Cortex of kidney (tissue), 1 donor: ENCODE results near the gene CEP164.

Source experiments
- DNase-seq: peaks from one replicate; lab custom pipeline; 2025; lab: John Stamatoyannopoulos, UW

Gene CEP164

DNA sequence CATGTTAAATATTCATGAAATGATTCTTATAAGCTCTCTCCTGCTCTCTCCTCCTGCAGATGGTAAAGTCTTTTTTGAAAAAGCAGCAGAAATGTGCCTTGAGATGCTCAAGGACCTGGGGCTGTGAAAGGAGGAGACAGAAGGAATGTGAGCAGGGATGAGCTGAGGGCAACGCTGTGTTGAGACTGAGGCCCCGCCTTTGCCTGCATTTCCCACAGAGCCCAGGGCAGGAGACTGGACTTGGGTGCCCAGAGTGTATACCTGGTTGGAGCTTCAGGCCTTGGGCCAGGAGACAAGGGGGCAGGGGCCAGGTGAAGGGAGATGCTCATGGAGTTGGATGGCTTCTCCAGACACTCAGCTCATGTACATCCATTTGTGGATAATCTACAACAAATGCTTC is 39.2 kb downstream of the CEP164 start:
- DNase-seq = no peak

DNA sequence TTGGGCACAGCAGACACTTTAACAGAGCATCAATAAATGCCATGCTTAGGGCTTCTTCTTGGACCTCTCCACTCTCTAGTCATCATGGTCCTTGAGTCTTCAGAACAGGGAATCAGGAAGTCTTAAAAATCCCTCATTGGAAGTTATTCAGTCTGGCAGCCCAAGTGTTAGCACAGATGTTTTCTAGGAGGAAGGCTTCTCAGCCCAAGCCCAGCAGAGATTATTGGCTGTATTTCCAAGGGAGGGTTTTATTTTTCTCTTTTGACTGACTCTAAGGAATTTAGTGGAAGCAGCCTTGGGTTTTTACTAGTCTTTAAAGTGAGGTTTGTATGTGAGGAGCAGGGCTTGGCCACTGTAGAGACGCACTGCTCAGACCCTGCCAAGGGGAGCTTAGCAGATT is 41.9 kb downstream of the CEP164 start:
- no peak for DNase-seq

DNA sequence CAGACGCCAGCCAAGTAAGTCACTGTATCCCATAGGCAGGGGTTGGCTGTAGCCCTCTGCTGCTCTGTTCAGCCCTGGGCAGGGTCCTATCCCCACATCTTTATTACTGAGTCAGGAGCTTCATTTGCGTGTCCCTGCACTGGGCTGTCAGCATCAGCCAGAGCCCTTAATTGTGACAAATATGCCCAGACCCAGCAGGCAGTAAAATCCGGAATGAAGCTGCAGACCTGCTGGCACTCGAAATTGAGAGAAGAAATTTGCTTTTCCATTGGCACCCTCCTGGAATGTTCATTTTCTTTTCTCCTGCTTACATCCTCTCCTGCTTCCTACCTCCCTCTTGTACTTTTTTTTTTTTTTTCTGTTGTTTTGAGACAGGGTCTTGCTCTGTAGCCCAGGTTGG is 43.8 kb downstream of the CEP164 start:
- DNase-seq = no peak

DNA sequence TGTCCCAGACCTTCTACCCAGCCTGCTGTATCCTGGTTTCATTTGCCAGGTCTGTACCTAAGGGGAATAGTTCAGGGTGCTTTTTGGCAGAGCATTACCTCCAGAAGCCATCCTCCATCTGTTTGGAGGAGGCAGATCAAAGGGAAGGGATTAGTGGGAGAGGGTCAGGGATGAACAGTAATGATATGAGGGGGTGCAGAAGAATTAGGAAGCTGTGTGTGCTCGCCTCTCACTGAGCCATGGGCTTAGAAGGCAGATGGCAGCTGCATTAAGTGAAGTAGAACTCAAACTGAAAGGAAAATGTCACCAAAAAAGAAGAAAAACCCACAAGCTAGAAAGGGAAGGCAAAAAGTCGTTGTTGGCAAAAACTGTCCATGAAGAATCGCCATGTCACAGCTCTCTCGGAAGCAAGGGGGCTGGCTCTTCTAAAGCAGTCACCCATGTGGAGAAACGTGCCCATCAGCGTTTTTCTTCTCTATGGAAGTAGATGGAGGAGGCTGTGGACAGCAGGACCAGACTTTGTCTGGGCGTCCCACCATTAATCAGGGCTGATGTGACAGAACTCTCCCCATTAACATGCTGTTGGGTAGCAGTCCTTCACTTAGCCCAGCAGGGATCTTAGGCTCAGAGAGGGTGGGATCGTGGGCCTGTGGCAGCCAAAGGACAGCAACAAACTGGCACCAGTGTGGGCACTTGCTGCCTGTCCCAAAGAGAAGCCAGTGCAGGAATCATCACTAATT is 46.8 kb downstream of the CEP164 start:
- no peak for DNase-seq

DNA sequence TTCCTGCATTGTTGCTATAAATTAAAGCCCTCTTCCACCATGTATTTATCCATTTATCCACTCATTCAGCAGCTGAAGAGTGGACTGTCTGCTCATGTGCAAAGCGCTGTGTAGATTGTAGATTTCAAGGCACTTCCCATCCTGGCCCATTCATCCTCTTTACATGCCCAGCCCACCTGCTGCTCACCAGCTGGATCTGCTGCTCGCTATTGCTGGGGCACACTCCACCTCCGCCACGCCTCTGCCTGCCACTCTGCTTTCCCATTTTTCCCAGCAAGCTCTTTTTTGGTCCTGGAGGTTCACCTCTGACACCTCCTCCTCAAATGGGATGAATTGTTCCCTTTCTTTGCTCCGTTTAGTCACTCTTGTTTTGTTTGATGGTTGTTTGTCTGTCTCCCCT is 48.3 kb downstream of the CEP164 start:
- DNase-seq = no peak

DNA sequence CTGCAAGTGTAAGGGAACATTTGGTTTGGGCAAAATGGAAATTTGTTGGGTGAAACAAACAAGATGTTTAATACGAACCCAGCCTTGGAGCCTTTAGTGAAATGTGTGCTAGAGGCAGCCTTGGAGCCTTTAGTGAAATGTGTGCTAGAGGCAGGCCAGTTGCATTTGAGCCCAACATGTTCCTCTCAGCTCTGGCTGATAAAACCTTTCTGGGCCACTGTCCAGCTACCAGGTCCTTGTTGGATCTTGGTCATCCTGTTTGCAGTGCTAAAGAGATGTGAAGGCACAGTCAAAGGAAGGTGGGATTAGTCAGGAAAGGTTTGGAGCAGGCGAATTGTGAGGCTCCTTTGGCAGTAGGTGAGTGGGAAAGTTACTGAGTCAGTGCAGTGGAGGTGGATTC is 48.9 kb downstream of the CEP164 start:
- no peak for DNase-seq

DNA sequence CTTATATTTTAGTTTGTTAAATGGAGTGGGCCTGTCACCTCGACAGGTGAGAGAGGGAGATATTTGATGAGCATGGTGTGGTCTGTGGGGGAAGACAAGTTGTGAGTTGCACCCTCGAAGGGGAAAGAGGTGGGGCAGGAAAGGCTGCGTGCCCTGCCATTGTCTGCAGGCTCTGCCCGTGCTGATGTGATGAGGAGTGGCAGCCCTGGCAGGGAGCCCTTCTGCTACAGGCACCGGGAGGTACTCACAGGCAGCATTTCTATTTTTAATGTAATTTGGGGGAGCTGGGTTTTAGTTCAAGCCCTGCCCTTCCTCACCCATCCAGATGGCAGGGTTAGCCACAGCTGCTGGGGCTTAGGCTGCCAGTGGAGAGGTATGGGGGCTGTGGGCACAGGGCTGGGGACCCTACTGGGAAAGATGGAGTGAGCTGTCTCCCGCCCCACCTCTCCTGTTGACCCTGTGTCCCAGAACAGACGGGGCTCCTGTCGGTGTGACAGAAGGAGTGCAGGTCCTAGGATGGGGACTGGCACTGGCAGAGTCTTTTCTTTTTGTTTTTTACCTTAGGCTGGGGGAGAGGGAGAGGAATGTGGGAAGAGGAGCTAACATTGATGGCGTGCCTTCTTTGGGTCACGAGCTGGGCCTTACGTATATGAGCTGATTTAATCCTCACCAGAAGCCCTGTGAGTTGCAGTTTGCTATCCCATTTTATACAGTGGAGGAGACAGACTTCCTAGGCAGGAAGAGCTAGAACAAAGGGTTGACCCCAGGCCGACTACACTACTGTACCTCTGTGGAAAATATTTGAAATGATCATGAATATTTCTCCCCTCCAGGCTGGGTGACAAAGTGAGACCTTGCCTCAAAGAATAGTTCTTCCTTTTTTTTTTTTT is 51.6 kb downstream of the CEP164 start:
- no peak for DNase-seq

DNA sequence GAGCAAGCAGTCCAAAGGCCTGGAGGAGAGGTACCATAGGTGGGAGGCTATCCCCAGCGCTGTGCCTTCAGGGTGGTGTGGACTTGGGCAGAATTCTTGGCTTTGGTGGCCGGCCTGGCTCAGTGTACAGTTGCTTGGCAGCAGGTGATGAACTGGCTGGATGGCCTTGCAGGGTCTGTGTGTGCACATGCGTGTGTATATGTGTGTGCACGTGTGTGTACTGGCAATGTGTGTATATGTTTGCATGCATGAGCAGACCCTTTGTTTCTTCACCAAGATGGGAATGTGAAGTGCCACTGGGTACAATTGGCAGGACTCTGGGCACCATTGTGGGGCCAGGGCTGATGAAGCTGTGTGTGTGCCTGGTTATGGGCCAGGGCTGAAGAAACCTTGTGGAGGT is 53.0 kb downstream of the CEP164 start:
- no peak for DNase-seq

DNA sequence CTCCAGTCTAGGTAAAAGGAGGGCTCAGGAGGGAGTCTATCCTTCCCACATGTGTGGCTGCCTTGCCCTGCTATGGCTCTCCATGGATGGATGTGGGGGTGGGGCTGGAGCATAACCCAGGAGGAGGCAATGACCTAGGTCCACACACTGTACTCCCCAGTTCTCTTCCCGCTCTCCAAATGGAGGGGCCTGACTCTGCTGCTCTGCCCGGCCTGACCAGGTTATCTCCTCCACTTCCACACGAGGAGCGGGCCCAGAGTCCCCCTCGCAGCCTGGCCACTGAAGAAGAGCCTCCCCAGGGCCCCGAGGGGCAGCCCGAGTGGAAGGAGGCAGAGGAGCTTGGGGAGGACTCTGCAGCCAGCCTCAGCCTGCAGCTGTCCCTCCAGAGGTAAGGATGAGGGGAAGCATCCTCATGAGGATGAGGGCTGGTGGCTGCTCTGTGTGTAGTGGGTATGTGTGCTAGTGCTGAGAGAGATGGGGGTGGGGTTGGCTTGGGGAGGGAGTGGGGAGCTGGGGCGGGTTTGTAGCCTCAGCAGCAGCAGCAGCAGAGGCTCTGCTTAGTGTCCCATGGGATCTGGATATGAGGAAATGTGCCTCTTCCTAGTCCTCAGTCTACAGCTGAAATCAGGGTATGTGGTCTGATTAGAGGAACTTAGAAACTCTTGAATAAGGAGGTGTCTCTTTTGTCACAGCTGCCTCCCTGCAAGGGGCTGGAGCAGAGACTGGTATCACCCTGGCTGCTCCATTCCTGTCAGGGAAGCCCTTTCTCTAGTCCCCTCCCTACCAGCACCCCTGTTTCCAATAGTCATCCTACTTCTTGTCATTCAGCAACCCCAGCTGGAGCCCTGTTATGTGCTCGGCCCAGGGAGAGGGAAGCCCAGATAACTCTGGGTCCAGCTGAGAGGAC is 54.1 kb downstream of the CEP164 start:
- no peak for DNase-seq

DNA sequence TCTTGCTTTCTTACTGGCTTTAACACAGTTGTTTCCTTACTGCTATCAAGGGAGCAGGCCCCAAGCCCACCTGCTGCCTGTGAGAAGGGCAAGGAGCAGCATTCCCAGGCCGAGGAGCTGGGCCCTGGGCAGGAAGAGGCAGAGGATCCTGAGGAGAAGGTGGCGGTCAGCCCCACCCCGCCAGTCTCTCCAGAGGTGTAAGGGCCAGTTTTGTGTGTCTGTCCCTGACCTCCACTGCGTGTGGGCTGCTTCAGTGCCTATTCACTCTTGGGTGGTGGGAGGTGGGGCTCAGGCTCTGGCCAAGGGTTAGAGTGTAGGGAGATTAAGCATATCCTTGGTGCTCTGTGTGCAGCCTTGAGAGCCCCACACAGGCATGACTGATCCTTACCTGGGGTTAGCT is 55.1 kb downstream of the CEP164 start:
- no peak for DNase-seq

DNA sequence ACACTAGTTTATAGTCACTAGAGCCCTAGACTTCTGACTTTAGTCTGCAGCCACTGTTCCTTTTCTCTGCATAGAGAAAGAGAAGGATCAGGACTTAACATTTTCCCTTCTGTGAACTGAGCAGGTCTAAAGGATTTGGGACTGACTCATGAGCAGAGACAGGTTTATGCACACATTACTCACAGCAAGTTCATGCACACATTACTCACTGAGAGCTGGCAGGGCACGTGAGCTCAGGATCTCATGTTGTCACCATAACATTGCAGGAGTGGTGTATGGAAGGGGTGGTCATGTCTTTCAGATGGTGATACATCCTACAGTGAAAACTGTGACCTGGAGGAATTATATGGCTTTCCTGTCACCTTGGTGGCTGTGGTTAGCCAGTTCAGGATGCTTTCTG is 56.4 kb downstream of the CEP164 start:
- no peak for DNase-seq

DNA sequence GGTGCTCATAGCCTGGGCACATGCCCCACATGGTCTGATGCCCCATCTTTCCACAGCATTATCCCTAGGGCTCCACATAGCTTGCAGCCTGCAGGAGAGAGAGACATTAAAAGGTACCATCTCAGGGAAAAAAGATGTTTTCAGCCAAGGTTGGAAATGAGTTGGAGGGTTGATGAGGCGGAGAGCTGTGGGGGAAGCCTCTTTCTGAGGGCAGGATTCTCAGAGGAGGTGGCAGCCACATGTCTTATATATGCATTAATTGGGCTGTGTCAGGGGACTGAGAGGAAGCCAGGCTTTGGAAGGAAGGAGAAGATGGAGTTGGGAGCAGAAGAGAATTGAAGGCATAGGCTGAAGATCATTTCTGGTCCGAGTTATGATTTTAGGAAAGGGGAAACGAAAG is 57.8 kb downstream of the CEP164 start:
- DNase-seq = no peak

DNA sequence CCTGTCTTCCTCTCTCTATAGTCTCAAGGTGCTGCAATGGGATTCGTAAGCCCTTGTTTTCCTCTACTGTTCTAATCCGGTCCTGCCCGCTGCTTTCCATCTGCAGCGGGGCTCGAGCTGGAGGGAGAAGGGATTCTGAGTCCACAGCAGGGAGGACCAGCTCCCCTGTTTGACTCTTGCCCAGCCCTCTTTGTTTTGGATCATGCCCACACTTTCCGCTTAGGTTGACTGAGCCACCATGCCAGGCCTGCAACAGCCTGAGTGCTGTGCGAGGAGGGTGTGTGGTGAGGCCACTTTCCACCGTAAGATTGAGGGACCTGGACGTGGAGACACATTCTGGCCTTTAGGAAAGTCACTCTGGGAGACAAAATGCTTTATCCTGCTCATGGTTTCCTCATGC is 58.3 kb downstream of the CEP164 start:
- DNase-seq = no peak

DNA sequence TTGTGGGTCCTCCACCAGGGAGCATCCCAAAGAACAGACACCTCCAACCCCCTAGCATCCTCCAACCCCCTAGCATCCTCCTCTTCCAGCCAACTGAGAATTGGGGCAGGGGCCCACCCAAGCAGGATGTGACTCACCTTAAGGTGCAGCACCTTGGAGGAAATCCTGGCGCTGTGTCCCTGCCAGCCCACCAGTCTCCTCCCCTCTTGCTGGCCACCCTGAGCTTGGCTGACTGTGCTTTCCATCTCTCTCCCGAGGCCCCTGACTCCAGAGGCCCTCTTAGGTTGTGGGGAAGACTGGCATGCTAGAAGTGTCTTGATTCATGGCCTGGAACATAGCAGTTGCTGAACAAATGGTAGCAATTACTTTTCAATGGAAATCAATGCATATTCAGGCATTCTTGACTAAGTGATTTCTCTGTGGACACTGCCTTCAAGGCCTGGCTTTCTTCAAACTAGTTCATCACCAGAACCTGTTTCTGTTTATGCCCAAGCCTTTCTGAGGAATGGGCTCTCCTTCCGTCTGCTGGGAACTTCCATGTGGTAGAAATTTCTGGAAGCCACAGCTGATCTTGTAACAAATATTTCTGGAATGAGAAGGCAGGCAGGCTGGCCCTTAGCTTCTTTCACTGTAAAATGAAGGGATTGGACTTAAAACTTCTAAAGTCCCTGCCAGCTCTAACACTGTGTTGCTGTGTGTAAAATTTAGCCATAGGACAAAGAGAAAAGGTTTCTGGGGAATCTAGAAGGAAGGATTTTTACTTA is 60.5 kb downstream of the CEP164 start:
- no peak for DNase-seq

DNA sequence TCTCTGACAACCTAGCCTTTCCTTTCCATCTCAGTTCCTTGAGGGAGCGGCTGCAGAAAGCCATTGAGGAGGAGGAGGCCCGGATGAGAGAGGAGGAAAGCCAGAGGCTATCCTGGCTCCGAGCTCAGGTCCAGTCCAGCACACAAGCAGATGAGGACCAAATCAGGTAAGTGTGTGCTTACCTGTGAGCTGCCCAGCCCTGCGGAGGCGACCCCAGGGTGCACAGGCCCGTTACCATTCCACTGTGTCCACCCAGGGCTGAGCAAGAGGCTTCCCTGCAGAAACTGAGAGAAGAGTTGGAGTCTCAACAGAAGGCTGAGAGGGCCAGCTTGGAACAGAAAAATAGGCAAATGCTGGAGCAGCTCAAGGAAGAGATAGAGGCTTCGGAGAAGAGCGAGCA is 63.1 kb downstream of the CEP164 start:
- DNase-seq = no peak

DNA sequence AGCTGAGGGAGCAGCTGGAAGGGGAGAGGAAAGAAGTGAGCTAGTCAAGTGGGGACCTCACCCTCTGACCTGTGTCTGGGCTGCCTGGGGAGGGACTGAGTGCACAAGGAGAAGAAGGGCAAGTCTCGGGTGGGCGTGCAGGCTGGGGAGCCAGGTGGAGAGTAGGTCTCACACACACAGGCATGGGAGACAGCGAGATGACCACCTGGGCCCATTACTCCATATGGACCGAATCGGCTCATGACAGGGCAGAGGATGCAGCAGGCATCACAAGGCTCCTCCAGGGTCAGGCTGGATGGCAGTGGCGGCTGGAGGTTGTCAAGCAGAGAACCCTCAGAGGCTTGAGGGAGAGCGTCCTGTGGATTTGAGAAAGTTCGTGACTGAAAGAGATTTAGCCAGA is 63.5 kb downstream of the CEP164 start:
- no peak for DNase-seq

DNA sequence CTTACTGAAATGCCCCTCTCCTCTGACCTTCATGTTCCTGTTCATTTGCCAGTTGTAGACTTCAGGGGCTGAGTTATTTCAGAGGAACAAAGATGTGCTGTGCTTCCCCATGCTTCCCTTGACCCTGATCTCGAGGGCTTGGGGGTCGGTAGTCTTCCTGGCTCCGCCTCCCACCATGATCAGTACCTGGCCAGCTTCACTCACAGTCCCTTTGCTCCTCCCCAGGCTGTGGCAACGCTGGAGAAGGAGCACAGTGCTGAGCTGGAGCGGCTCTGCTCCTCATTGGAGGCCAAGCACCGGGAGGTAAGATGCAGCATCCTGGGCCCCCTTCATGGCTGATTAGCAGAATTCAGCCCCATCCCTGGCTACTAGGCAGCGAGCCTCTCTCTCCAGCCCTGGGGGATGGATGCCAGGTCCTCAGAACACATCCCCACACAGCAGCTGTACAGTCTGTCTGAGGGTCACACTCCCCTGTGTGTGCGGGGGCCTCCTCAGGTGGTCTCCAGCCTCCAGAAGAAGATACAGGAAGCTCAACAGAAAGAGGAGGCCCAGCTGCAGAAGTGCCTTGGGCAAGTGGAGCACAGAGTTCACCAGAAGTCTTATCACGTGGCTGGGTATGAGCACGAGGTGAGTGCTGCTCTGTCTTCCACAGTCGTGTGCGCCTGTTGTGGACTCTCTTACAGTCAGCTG is 64.5 kb downstream of the CEP164 start:
- no peak for DNase-seq

DNA sequence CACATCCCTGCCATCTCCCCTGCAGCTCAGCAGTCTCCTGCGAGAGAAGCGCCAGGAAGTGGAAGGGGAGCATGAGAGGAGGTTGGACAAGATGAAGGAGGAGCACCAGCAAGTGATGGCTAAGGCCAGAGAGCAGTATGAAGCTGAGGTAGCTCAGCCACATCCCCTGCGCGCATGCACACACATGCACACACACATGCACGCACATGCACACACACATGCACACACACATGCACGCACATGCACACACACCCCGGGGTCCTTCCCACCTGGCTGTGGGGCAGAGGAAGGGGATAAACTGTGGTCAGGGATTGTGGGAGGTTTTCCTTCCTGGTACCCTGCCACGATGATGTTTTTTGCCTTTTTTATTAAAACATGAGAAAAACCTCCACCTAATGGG is 65.3 kb downstream of the CEP164 start:
- DNase-seq = no peak

DNA sequence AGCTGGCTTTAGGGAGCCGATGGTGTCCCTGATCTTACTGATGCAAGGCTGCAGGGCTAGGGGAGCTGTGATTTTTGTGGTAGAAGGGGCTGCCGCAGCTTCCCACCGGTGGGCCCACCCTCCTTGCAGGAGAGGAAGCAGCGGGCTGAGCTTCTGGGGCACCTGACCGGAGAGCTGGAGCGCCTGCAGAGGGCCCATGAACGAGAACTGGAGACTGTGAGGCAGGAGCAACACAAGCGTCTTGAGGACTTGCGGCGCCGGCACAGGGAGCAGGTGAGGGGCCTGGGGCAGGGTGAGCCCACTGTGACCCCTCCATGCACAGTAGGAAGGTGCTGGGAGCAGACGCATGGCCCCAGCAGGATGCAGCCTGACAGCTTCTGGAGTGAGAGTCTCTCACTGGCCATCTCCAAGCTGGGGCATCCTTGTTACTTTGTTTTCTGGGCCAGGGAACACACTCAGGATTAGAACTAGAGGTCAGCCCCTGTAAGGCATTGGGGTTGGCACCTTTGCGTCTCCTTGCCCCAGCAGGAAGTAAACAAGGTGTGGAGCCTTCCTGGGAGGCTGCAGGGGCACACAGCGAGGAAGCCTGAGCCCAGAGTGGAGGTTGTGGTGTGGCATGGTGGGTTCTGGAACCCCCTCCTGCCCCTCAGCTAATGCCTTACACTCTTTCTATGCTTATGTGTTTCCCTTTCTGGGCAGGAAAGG is 66.7 kb downstream of the CEP164 start:
- DNase-seq = no peak

DNA sequence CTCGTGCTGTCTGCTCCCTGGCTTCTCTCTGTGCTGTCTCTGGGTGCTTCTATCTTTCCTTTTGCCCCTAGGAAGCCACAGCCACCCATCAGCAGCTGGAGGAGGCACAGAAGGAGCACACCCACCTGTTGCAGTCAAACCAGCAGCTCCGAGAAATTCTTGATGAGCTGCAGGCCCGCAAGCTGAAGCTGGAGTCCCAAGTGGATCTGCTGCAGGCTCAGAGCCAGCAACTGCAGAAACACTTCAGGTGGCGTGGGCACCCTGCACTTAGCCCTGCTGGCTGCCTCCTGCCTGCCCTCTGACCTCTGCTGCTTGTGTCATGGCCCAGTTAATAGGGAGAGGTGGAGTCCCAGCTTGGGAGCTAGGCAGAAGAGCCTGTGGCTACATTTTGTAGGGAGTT is 67.8 kb downstream of the CEP164 start:
- no peak for DNase-seq
